ENCODE data around the gene MSRB2.

The MSRB2 gene

GRCh38 chr10:23114228-23114850 is 19.0 kb downstream of the MSRB2 start:
- DNase-seq, result no peak

- DNase-seq, result no peak
Observed at GRCh38 chr10:23116486-23117205, 21.3 kb downstream of the MSRB2 start.

DNA sequence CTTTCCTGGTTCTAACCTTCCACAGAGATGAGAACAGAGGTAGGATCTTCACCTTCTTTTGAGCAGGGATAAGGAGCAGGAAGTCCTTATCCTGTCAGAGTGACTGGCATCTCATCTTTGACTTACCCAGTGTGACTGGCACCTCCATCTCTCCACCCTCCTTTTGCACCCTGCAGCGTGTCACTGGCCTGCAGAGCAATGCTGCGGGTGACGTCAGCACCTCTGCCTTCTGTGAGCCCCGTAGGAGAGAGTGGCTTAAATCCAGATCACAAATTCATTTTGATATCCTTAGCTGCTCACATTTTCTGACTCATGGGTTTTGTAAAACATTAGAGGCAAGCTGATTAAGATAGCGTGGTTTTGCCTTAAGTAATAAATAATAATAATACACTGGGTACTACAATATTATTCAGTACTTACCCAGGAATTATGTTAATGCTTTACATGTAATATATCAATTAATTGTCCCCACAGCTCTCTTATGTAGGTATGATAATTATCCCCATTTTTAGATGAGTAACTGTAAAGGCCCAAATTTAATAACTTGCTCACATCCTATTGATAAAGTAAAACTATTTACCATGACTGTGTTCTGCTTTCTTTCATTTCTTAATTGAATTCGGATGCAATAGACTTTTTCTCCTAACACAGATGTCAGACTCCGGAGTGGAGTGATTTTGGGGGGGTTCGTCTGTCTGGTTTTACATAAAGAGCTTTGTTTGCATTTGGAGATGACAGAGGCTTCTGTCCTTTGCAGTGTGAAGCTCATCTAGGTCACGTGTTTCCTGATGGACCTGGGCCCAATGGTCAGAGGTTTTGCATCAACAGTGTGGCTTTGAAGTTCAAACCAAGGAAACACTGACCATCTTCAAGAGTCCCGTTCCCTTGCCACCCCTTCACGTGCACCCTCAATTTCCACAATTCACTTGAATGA is 24.9 kb downstream of the MSRB2 start:
- DNase-seq, result no peak

DNA sequence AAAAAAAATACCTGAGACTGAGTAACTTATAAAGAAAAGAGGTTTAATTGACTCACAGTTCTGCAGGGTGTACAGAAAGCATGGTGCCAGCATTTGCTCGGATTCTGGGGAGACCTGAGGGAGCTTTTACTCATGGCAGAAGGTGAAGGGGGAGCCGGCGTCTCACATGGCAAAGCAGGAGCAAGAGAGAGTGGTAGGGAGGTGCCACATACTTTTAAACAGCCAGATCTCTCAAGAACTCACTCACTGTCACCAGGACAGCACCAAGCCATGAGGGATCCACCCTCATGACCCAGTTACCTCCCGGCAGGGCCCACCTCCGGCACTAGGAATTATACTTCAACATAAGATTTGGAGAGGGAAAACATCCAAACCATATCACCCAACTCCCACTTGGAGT is 25.8 kb downstream of the MSRB2 start:
- no peak for DNase-seq

GRCh38 chr10:23136462-23136861 is 41.1 kb downstream of the MSRB2 start:
- DNase-seq, result no peak

- no peak for DNase-seq
Observed at GRCh38 chr10:23139677-23140076, 44.3 kb downstream of the MSRB2 start.

DNA sequence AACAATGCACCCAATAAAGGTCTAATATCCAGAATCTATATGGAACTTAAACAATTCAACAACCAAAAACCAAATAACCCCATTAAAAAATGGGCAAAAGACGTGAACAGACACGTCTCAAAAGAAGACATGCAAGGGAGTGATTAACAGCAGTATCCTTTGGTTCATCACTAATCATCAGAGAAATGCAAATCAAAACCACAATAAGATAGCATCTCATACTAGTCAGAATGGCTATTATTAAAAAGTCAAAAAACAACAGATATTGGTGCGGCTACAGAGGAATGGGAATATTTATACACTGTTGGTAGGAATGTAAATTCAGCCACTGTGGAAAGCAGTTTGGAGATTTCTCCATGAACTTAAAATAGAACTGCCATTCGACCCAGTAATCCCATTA is 46.6 kb downstream of the MSRB2 start:
- DNase-seq, result no peak

GRCh38 chr10:23146258-23146657 is 50.9 kb downstream of the MSRB2 start:
- no peak for DNase-seq

DNA sequence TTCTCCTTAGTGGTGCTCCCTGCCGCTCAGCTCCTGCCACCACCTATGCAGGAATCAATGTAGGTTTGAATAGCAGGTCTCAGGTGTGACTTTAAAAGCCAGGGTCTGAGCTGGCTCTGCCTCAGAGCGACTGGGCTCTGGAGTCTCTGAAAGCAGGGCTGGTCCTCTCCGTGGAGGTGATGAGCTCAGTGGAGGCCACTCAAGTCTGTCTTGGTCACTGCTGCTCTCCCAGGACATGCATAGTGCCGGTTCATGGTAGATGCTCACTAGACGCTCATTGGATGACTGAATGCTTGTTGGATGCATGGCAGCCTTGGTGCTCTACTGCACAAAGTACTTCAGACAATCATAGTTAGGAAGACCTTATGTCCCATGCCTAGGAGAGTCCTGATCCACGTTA is 51.7 kb downstream of the MSRB2 start:
- DNase-seq, result no peak

DNA sequence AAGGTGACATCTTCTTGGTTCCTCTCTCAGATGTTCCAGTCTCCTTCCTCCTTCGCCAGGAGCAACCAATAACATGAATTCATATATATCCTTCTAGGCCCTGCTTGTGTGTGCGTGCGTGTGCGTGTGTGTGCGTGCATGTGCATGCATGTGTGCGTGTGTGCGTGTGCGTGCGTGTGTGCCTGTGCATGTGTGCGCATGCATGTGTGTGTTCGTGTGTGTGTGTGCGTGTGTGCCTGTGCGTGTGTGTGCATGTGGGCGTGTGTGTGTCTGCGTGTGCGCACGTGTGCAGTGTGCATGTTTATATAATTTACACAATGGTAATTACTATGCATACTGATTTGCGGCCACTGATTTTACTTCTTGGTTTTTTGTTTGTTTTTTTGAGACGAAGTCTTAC is 52.8 kb downstream of the MSRB2 start:
- DNase-seq, result no peak

DNA sequence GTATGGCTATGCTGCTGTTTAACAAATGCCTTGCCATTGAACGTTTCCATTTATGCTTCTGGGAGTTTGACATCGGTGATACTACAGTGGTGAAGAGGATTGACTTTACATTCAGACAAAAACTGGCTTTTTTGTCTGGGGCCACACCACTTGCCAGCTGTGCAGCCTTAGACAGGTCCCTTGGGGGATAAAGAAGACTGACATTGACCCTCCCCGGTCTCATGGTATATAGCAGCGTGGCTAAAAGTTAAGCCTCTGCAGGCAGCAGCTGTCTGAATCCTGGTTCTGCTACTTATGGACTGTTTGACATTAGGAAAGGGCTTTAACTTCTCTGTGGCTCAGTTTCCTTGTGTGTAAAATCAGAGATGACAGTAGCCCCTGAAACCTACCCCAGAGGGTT is 54.7 kb downstream of the MSRB2 start:
- DNase-seq, result no peak

DNA sequence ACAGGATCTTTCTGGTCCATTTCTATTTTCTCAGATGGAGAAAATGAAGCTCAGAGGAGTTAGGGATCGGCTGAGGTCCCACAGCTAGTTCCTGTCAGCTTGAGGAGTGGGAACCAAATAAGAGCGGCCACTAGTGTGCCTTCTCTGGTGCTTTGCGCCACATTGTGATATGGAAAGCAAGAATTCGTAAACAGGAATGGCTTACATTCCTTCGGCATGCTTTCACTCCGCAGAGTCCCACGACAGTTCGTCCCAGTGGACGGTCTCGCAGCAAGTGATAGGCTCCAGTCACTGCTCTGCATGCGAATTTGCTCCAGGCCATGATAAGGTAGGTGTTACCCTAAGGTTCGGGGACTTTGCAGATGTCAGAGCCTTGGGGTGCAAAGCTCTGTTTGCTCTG is 55.2 kb downstream of the MSRB2 start:
- no peak for DNase-seq

- DNase-seq, result no peak
Observed at GRCh38 chr10:23151071-23151470, 55.7 kb downstream of the MSRB2 start.

- no peak for DNase-seq
Observed at GRCh38 chr10:23155169-23155568, 59.8 kb downstream of the MSRB2 start.

DNA sequence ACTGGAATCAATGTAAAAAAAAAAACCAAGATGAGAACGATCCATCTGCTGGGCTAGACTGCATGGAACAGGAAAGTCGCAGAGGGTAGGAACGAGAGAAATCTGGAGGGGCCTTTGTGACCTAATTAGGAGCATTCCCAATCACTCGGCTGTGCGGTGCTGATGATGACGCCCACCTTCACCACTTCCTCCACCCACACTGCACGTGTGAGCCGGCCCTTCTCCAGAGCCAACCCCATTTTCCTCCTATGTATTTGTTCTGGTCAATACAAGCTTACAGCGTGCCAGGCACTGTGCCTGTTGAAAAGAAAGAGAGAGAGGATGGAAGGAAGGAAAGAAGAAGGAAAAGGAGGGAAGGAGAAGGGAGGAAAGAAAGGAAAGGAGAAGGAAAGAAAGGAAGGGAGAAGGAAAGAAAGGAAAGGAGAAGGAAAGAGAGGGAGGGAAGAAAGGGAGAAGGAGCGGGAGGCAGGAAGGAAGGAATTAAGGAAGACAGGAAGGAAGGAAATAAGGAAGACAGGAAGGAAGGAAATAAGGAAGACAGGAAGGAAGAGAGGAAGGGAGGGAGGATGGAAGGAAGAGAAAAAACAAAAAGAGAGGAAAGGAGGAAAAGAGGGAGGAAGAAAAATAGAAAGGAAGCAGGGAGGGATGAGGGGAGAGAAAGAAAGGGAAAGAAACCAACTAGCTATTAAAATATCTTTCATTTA is 61.2 kb downstream of the MSRB2 start:
- no peak for DNase-seq

GRCh38 chr10:23157239-23157681 is 61.9 kb downstream of the MSRB2 start:
- DNase-seq, result no peak

DNA sequence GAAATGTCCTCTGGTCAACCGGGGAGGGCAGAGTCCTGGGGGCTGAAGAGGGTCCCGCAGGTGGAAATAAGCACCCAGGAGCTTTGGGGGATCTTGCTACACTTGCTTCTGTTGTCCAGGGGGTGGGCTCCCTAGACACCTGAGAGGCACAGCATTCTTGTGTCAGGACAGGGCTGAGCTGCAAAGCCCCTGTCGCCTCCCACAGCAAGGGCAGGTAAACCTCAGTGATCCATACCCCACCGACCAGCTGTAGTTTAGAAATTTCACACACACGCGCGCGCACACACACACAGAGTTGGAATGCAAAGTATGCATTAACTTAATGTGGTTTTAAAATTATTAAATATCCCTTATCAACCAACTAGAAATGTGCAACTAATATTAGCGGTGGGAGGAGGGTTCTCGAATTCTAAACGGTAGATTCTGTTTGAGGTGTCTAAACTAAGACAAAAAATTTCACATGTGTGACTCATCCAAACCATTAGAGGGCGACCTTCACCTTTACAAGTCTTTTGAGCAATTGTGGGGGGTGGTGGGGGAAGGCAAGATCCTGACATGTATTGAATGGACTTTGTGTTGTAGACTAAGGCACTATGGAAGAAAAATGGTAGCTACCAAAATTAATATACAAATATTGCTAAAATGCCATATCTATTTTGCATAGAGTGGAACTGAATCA is 62.5 kb downstream of the MSRB2 start:
- DNase-seq, result peak in 1 of 2 experiments; percentile 44

- peak; percentile 42 to 77 for DNase-seq
Observed at GRCh38 chr10:23158370-23158769, 63.0 kb downstream of the MSRB2 start.

GRCh38 chr10:23171232-23171876 is 76.0 kb downstream of the MSRB2 start:
- DNase-seq, result no peak

Data from NCI-H446 (cell line).